ENCODE data around the gene KIF3B. TPM values are rescaled to one million over a fixed set of nuclear protein-coding genes. Genes with fewer than 3 reads are reported as not detected.

The KIF3B gene
- total and polyA plus RNA-seq, 2 of the 13 experiments (the other 11 are each of a cell fraction or from before 2014, with no cell fraction given) = 23.6 to 28.8 TPM

DNA sequence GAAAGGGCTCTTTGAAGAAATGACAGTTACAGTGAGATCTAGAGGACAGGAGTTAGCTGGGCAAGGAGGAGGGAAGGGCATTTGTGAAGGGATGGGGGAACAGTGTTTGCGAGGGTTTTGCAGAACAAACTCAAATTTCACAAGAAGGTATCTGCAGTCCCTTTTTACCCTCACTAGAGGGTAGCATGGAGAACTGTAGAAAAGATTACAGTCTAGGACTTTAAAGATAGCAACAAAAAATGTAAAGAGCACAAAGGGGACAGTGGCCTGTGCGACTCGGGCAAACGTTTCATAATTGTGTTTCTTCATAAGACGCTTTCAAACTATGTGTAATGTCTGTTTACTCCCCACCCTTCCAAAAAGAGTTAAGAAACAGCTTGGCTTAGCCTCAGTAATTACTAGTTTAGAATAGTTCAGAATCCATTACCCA is 59.5 kb downstream of the KIF3B start (continued):
- TF ChIP-seq ZHX2 (IDR thresholded peaks at IDR 0.05; ENCODE audit: low read depth) (no peak), ZHX2 (CRISPR knock-in tag; IDR thresholded peaks at IDR 0.05; ENCODE audit: borderline replicate concordance) (no peak), KAT2B (IDR thresholded peaks at IDR 0.05; ENCODE audit: borderline replicate concordance, low read depth, low read length) (no peak), NR2F1 (CRISPR knock-in tag; IDR thresholded peaks at IDR 0.05) (peak in 1 of 2 experiments; percentile 5; a peak in 1 of 4 replicates), SOX13 (IDR thresholded peaks at IDR 0.05) (no peak), SOX13 (CRISPR knock-in tag; conservative IDR thresholded peaks at IDR 0.05 in 1 of 2, IDR thresholded peaks at IDR 0.05 in 1 of 2) (peak in 1 of 2 experiments; percentile 45; a peak in 2 of 4 replicates), AGO2 (optimal IDR thresholded peaks at IDR 0.05; ENCODE audit: low read depth, low read length) (no peak), BATF2 (CRISPR knock-in tag; IDR thresholded peaks at IDR 0.05) (no peak), MEF2D (CRISPR knock-in tag; IDR thresholded peaks at IDR 0.05) (no peak), TBL1XR1 (IDR thresholded peaks at IDR 0.05; ENCODE audit: borderline replicate concordance, low read length, partially characterized antibody) (no peak), GATAD1 (CRISPR knock-in tag; IDR thresholded peaks at IDR 0.05) (0 out of 2 replicates have a peak, but pooled peaks have one; percentile 18), ZBTB33 (CRISPR knock-in tag; IDR thresholded peaks at IDR 0.05) (0 out of 2 replicates have a peak, but pooled peaks have one; percentile 16), GATAD2A (CRISPR knock-in tag; IDR thresholded peaks at IDR 0.05) (peak; percentile 84), U2AF1 (optimal IDR thresholded peaks at IDR 0.05; ENCODE audit: low read depth, low read length) (no peak), ZBTB46 (CRISPR knock-in tag; IDR thresholded peaks at IDR 0.05; ENCODE audit: borderline replicate concordance) (no peak), ZSCAN29 (CRISPR knock-in tag; conservative IDR thresholded peaks at IDR 0.05) (no peak), PPARG (CRISPR knock-in tag; conservative IDR thresholded peaks at IDR 0.05) (peak; percentile 67), ZC3H4 (CRISPR knock-in tag; IDR thresholded peaks at IDR 0.05; ENCODE audit: borderline replicate concordance) (no peak), ZNF615 (CRISPR knock-in tag; IDR thresholded peaks at IDR 0.05; ENCODE audit: borderline replicate concordance) (no peak), KMT2B (CRISPR knock-in tag; IDR thresholded peaks at IDR 0.05) (peak; percentile 61; the same call in 1 of the 2 replicates)
- TF ChIP-seq, protein P1, sequence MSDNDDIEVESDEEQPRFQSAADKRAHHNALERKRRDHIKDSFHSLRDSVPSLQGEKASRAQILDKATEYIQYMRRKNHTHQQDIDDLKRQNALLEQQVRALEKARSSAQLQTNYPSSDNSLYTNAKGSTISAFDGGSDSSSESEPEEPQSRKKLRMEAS (IDR thresholded peaks at IDR 0.05) = no peak
